GM23338 (cell line): ENCODE results near the gene GSTA5. TPM values are rescaled to one million over a fixed set of nuclear protein-coding genes. Genes with fewer than 3 reads are reported as not detected.

Experiments
- ATAC-seq: fragments of 200-7000 bp; cut with Tn5 transposase; 3 replicates; pipeline ENCODE4 v1.9.1; 2020
- DNase-seq: peaks from one replicate; pipeline ENCODE4 v3.0.0-alpha.2; 2015; ENCODE audit warnings: low spot score
- H2AFZ ChIP-seq: fragments of 200-600 bp; sonication (generic); 2 replicates; pipeline ENCODE4 v1.8.0; 2016; ENCODE audit warnings: antibody characterized with exemption, mild to moderate bottlenecking, moderate library complexity
- H3F3A ChIP-seq: fragments of 200-600 bp; sonication (generic); replicated peaks from 2 replicates; pipeline ENCODE4 v1.8.0; 2017; ENCODE audit warnings: antibody characterized with exemption, mixed run types, low read depth
- H3K27ac ChIP-seq: fragments of 200-600 bp; sonication (generic); 2 replicates; pipeline ENCODE4 v1.6.1; 2016; ENCODE audit warnings: low read depth
- H3K27me3 ChIP-seq: fragments of 200-600 bp; sonication (generic); 2 replicates; pipeline ENCODE4 v1.8.0; 2016; ENCODE audit warnings: mild to moderate bottlenecking, mixed run types, moderate library complexity; ENCODE audit not compliant: insufficient read depth
- H3K36me3 ChIP-seq: fragments of 200-600 bp; sonication (generic); 2 replicates; pipeline ENCODE4 v1.8.0; 2016; ENCODE audit warnings: mild to moderate bottlenecking; ENCODE audit not compliant: insufficient read depth
- H3K4me1 ChIP-seq: fragments of 200-600 bp; sonication (generic); 2 replicates; pipeline ENCODE4 v1.8.0; 2016; ENCODE audit warnings: mild to moderate bottlenecking, moderate library complexity; ENCODE audit not compliant: insufficient read depth
- H3K4me2 ChIP-seq: fragments of 200-600 bp; sonication (generic); 2 replicates; pipeline ENCODE4 v1.7.1; 2017; ENCODE audit warnings: mixed run types
- H3K4me3 ChIP-seq: fragments of 200-600 bp; sonication (generic); 2 replicates; pipeline ENCODE4 v1.6.1; 2016; ENCODE audit warnings: mixed run types
- H3K79me2 ChIP-seq: fragments of 200-600 bp; sonication (generic); replicated peaks from 2 replicates; pipeline ENCODE4 v1.8.0; 2017; ENCODE audit warnings: mild to moderate bottlenecking; ENCODE audit not compliant: insufficient read depth
- H3K9me2 ChIP-seq: fragments of 200-600 bp; sonication (generic); 2 replicates; pipeline ENCODE4 v1.8.0; 2017; ENCODE audit not compliant: insufficient read depth
- H4K20me1 ChIP-seq: fragments of 200-600 bp; sonication (generic); replicated peaks from 2 replicates; pipeline ENCODE4 v1.8.0; 2017; ENCODE audit warnings: mild to moderate bottlenecking; ENCODE audit not compliant: insufficient read depth
- H3K27ac Mint-ChIP-seq: 2 replicates; pipeline ENCODE4 v1.8.0; 2020; ENCODE audit warnings: inconsistent platforms, mild to moderate bottlenecking, moderate library complexity, mixed read lengths
- H3K27me3 Mint-ChIP-seq: 3 replicates; pipeline ENCODE4 v1.8.0; 2022; ENCODE audit warnings: low read depth, mild to moderate bottlenecking, moderate library complexity, mixed read lengths, inconsistent platforms; ENCODE audit not compliant: insufficient read depth, poor library complexity
- H3K36me3 Mint-ChIP-seq: 3 replicates; pipeline ENCODE4 v1.8.0; 2021; ENCODE audit warnings: low read depth, mild to moderate bottlenecking, inconsistent platforms, moderate library complexity, mixed read lengths
- H3K4me1 Mint-ChIP-seq: 3 replicates; pipeline ENCODE4 v1.8.0; 2020; ENCODE audit warnings: mild to moderate bottlenecking, inconsistent platforms, mixed read lengths
- H3K4me3 Mint-ChIP-seq: 3 replicates; pipeline ENCODE4 v1.8.0; 2021; ENCODE audit warnings: moderate library complexity, mild to moderate bottlenecking, inconsistent platforms, mixed read lengths
- H3K9me3 Mint-ChIP-seq: 3 replicates; pipeline ENCODE4 v1.8.0; 2020; ENCODE audit warnings: moderate library complexity, mild to moderate bottlenecking, inconsistent platforms, mixed read lengths
- EZH2 ChIP-seq: fragments of 200-600 bp; sonication (generic); IDR thresholded peaks from one replicate; pipeline ENCODE4 v1.8.0; 2017; ENCODE audit warnings: antibody characterized with exemption, mild to moderate bottlenecking, low read depth; ENCODE audit not compliant: unreplicated experiment
- JUNB ChIP-seq: IDR thresholded peaks from one replicate; pipeline ENCODE4 v1.6.1; 2016; ENCODE audit warnings: antibody characterized with exemption; ENCODE audit not compliant: unreplicated experiment
- NANOG ChIP-seq: IDR thresholded peaks from 2 replicates; pipeline ENCODE4 v1.6.1; 2016; ENCODE audit warnings: antibody characterized with exemption, borderline replicate concordance
- POLR2AphosphoS5 ChIP-seq: IDR thresholded peaks from 2 replicates; pipeline ENCODE4 v1.6.1; 2016; ENCODE audit warnings: antibody characterized with exemption, low read depth
- STAT1 ChIP-seq: IDR thresholded peaks from one replicate; pipeline ENCODE4 v1.6.1; 2016; ENCODE audit warnings: antibody characterized with exemption; ENCODE audit not compliant: unreplicated experiment
- ZNF114 ChIP-seq: fragments of 250-450 bp; sonication (Bioruptor Pico); IDR thresholded peaks from 2 replicates; pipeline ENCODE4 v1.5.0; 2020; ENCODE audit warnings: mild to moderate bottlenecking, moderate library complexity
- ZNF462 ChIP-seq: fragments of 250-450 bp; sonication (Bioruptor Pico); IDR thresholded peaks from 2 replicates; pipeline ENCODE4 v1.5.0; 2020; ENCODE audit warnings: mild to moderate bottlenecking, moderate library complexity
- polyA plus RNA-seq: library from polyadenylated mRNA; unstranded; fragments of >200 nt; fragmentation: Nextera tagmentation; extraction: Ambion mirVana; gene quantifications from 2 replicates; pipeline ENCODE4 v1.2.1, GENCODE V29; 2016
- total RNA-seq: library from RNA; depleted of rRNA; stranded (reverse); fragments of >200 nt; shearing (Covaris generic); gene quantifications from 2 replicates; pipeline ENCODE4 v1.2.3, GENCODE V29; 2014
- TF ChIP-seq, protein P1 (sequence below), 2 experiments: fragments of 200-600 bp in 1 of 2; sonication (generic) in 1 of 2; conservative IDR thresholded peaks; 2 replicates each; pipeline versions ENCODE4 v1.5.1 to v1.6.1; 2016 to 2017; ENCODE audit warnings: antibody characterized with exemption in 2 of 2, low read depth in 2 of 2, mild to moderate bottlenecking in 2 of 2, moderate library complexity in 1 of 2

The GSTA5 gene
- total and polyA plus RNA-seq, 2 experiments from 2014 or later = not detected

DNA sequence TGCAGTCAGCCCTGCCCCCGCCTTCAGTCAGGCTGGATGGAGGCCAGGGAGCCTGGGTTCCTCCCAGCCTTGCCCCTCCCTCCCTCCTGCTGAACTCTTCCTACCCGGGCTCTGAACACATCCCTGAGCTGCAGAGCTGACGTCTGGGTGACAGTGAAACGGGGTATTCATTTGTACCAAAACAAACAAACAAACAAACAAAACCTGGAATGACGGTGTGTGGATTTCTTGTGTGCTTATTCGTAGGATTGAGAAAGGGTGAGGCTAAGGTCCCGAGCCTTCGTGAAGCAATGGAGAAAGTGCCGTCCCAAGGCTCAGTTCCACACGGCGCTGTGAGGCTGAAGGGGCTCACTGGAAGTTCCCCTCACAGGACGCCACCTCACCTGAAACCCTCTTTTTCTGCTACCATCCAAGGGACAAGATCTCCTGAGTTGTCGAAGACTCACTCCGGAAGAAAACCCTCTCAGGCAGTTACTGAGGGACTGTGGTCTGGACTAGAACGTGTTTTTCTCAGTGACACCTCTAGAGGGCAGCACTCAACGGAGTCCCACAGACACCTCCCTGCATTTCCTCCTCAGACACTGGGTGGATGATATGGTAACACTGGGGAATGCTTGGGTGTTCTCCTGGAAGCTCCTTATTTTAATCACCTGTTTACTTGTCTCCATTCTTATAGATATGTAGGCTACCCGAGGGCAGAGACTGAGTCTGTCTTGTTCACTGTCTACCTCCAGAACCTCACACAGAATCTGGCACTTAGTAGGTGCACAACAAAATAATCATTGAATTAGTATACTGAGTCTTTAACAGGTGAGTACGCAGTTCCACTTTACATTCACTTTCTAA lies 41.6 kb upstream of the GSTA5 start:
- H3K4me3 ChIP-seq = peak overlapping the region; percentile 41; the same call in 1 of the 2 replicates
- no peaks in the 10 kb centered on the region for H3F3A ChIP-seq
- DNase-seq (peak; percentile 85), ATAC-seq (peak; percentile 100)
- H3K4me1 ChIP-seq = 0 out of 2 replicates have a peak, but pooled peaks cover 4% of the 10 kb centered on the region
- no peaks in the 10 kb centered on the region for H3K36me3 ChIP-seq
- Mint-ChIP-seq H3K9me3 (no peaks in the 10 kb centered on the region; the same call in 2 of the 3 replicates), H3K27ac (no peak overlapping the region), H3K4me3 (peak overlapping the region; percentile 55; the same call in 2 of the 3 replicates), H3K4me1 (peaks cover 8% of the 10 kb centered on the region; the same call in 2 of the 3 replicates), H3K36me3 (no peaks in the 10 kb centered on the region), H3K27me3 (no peaks in the 10 kb centered on the region)
- TF ChIP-seq ZNF114 (CRISPR knock-in tag) = no peak
- TF ChIP-seq NANOG = no peak
- TF ChIP-seq, protein P1, sequence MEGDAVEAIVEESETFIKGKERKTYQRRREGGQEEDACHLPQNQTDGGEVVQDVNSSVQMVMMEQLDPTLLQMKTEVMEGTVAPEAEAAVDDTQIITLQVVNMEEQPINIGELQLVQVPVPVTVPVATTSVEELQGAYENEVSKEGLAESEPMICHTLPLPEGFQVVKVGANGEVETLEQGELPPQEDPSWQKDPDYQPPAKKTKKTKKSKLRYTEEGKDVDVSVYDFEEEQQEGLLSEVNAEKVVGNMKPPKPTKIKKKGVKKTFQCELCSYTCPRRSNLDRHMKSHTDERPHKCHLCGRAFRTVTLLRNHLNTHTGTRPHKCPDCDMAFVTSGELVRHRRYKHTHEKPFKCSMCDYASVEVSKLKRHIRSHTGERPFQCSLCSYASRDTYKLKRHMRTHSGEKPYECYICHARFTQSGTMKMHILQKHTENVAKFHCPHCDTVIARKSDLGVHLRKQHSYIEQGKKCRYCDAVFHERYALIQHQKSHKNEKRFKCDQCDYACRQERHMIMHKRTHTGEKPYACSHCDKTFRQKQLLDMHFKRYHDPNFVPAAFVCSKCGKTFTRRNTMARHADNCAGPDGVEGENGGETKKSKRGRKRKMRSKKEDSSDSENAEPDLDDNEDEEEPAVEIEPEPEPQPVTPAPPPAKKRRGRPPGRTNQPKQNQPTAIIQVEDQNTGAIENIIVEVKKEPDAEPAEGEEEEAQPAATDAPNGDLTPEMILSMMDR (conservative IDR thresholded peaks at IDR 0.05; ENCODE audit: low read depth in 2 of 2) = peak; percentile 79 to 86
- no peaks in the 10 kb centered on the region for H3K79me2 ChIP-seq
- 0 out of 2 replicates have a peak, but pooled peaks cover 3% of the 10 kb centered on the region for H3K9me2 ChIP-seq
- H3K27ac ChIP-seq = no peak overlapping the region
- no peaks in the 10 kb centered on the region for H3K27me3 ChIP-seq
- H2AFZ ChIP-seq = peak overlapping the region; percentile 93
- peak overlapping the region; percentile 58; the same call in 1 of the 2 replicates for H3K4me2 ChIP-seq
- H4K20me1 ChIP-seq = no peaks in the 10 kb centered on the region

- Histone ChIP-seq H3K36me3 (no peaks in the 10 kb centered on the region), H3K79me2 (no peaks in the 10 kb centered on the region), H3K9me2 (0 out of 2 replicates have a peak, but pooled peaks cover 3% of the 10 kb centered on the region), H2AFZ (peak overlapping the region; percentile 93; the same call in 1 of the 2 replicates), H3K27me3 (no peaks in the 10 kb centered on the region), H4K20me1 (no peaks in the 10 kb centered on the region), H3K4me1 (0 out of 2 replicates have a peak, but pooled peaks cover 4% of the 10 kb centered on the region), H3K4me3 (peak overlapping the region; percentile 41; the same call in 1 of the 2 replicates), H3K27ac (no peak overlapping the region), H3F3A (no peaks in the 10 kb centered on the region), H3K4me2 (no peak overlapping the region)
- no peaks in the 10 kb centered on the region for H3K27me3 Mint-ChIP-seq
- no peak overlapping the region for H3K27ac Mint-ChIP-seq
- no peak overlapping the region for H3K4me3 Mint-ChIP-seq
- H3K9me3 Mint-ChIP-seq = no peaks in the 10 kb centered on the region; the same call in 2 of the 3 replicates
- H3K4me1 Mint-ChIP-seq = peaks cover 8% of the 10 kb centered on the region; the same call in 2 of the 3 replicates
- ATAC-seq (no peak), DNase-seq (no peak)
- H3K36me3 Mint-ChIP-seq = no peaks in the 10 kb centered on the region
- TF ChIP-seq EZH2 = no peak
- no peak for TF ChIP-seq JUNB
- TF ChIP-seq POLR2AphosphoS5 = no peak
- TF ChIP-seq ZNF114 (CRISPR knock-in tag) = no peak
- TF ChIP-seq STAT1 = no peak
- no peak for TF ChIP-seq ZNF462 (CRISPR knock-in tag)
- TF ChIP-seq, protein P1 (conservative IDR thresholded peaks at IDR 0.05; ENCODE audit: low read depth in 2 of 2) = no peak
These were observed 41.0 kb upstream of the GSTA5 start for GRCh38 chr6:52881662-52881995.
